Central memory CD8-positive, alpha-beta T cell (primary cell): ENCODE measurements around the gene COPS3.
"Not testable (repeated sequence)": the region's sequence is repeated elsewhere in the genome, so short reads cannot be mapped to it uniquely, and the experiment has no call there.

Experiments
- ATAC-seq: fragments of 150-1000 bp; cut with Tn5 transposase; replicated peaks from 2 replicates; pipeline ENCODE4 v1.10.0; 2022; ENCODE audit warnings: mild to moderate bottlenecking, moderate FRiP score, moderate number of reproducible peaks; ENCODE audit not compliant: poor library complexity, severe bottlenecking; ENCODE audit errors: extremely low read depth
- DNase-seq, 2 donors: peaks; one replicate each; pipeline ENCODE4 v3.0.0; 2021; ENCODE audit warnings: low spot score in 2 of 2
- H3K27ac Mint-ChIP-seq: one replicate; pipeline ENCODE4 v1.8.0; 2022; ENCODE audit warnings: low read depth, mild to moderate bottlenecking, moderate library complexity, mixed read lengths
- H3K27me3 Mint-ChIP-seq: one replicate; pipeline ENCODE4 v1.8.0; 2022; ENCODE audit warnings: mixed read lengths
- H3K36me3 Mint-ChIP-seq: one replicate; pipeline ENCODE4 v1.8.0; 2022; ENCODE audit warnings: mild to moderate bottlenecking, moderate library complexity, mixed read lengths; ENCODE audit not compliant: insufficient read depth
- H3K4me1 Mint-ChIP-seq: one replicate; pipeline ENCODE4 v1.8.0; 2022; ENCODE audit warnings: mixed read lengths
- H3K4me3 Mint-ChIP-seq: one replicate; pipeline ENCODE4 v1.8.0; 2022; ENCODE audit warnings: mild to moderate bottlenecking, moderate library complexity, mixed read lengths
- H3K9me3 Mint-ChIP-seq: one replicate; pipeline ENCODE4 v1.8.0; 2022; ENCODE audit warnings: mixed read lengths

COPS3 gene

DNA sequence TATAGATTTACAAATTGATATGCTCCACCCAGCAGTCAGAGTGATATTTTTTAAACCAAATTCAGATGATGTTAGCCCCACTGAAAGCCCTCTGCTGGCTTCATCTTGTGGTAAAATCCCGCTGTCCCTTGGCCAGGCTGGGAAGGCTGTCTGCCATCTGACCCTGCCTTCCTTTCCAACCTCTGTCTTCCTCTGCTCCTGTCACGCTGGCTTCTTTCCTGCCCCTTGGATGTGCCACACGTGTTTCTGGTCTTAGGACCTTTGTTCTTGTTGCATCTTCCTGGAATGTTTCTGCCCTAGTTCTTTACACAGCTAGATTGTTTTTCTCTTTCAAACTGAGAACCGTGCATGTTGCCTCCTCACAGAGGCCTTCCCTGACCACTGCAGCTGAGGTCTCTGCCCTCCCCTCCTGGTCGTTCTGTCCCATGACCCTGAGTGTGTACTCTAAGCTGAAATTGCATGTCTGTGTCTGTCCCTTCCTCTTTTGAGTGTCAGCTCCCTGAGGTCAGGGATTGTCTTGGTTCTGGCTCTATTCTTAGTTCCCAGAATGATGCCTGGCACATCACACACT, 33.5 kb upstream of the COPS3 start:
- ATAC-seq (no peak), DNase-seq (no peak)
- Mint-ChIP-seq H3K4me3 (no peak overlapping the region), H3K9me3 (no peaks in the 10 kb centered on the region), H3K4me1 (peaks cover 6% of the 10 kb centered on the region), H3K27ac (no peak overlapping the region), H3K36me3 (no peaks in the 10 kb centered on the region), H3K27me3 (no peaks in the 10 kb centered on the region)

GRCh38 chr17:17313350-17313991, 32.4 kb upstream of the COPS3 start:
- H3K36me3 Mint-ChIP-seq = no peaks in the 10 kb centered on the region
- peaks cover 6% of the 10 kb centered on the region for H3K4me1 Mint-ChIP-seq
- DNase-seq (peak; percentile 53 to 66), ATAC-seq (peak; percentile 90)
- no peak overlapping the region for H3K27ac Mint-ChIP-seq
- H3K9me3 Mint-ChIP-seq = no peaks in the 10 kb centered on the region
- no peak overlapping the region for H3K4me3 Mint-ChIP-seq
- H3K27me3 Mint-ChIP-seq = no peaks in the 10 kb centered on the region

GRCh38 chr17:17309356-17309755, 28.3 kb upstream of the COPS3 start:
- no peak overlapping the region for H3K27ac Mint-ChIP-seq
- H3K36me3 Mint-ChIP-seq = peaks cover 6% of the 10 kb centered on the region
- H3K4me3 Mint-ChIP-seq = no peak overlapping the region
- ATAC-seq = no peak
- no peak for DNase-seq
- no peaks in the 10 kb centered on the region for H3K9me3 Mint-ChIP-seq
- peaks cover 20% of the 10 kb centered on the region for H3K4me1 Mint-ChIP-seq
- no peaks in the 10 kb centered on the region for H3K27me3 Mint-ChIP-seq

DNA sequence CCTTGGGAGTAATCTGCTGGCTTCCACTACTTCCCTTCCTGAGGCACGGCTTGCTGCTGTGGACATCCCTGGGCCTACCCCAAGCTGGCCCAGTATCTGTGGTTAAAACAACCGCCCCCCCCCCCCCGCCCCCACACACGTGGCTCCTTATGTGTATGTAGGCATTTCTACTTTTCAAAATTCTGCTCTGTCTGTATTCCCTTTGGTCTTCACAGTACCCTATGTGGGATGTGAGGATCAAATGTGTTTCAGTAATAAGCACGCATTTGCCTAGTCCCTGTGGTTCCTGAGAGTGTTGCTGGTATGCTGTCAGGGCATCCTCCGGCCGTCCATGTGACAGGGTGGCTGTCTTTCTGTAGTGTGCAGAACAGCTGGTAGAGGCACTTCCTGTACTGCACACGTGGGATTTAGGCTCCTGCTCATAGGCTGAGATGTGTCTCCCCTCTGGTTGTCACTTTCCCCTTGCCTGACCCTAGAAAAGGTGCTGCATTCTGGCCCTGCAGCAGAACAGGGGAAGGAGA, 24.3 kb upstream of the COPS3 start:
- Mint-ChIP-seq H3K36me3 (peaks cover 7% of the 10 kb centered on the region), H3K27ac (peak overlapping the region; percentile 80), H3K27me3 (peaks cover under 1% of the 10 kb centered on the region), H3K4me1 (peaks cover 24% of the 10 kb centered on the region), H3K9me3 (no peaks in the 10 kb centered on the region), H3K4me3 (peak overlapping the region; percentile 77)
- DNase-seq (no peak), ATAC-seq (peak; percentile 74)

DNA sequence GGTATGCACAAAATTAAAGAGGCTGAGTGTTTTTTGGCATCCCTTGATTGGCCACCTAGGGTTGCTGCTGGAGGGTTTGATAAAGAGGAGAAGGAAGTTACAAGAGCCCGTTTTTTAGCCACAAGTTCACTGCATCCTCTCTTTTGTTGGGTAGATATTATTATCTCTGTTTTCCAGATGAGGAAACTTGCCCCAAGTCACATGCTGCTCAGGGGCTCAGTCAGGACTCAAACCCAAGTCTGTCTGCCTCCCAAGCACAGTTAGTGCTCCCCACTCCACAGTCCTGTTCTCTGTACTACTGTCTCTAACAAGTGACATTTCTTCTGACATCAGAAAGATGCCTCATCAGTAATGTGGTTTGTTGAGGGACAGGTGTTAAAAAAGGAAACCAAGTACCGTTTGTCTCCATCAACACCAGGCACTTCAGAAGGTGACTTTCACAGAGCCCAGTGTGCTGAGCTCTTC, 23.5 kb upstream of the COPS3 start:
- H3K27me3 Mint-ChIP-seq = peaks cover 7% of the 10 kb centered on the region
- peak overlapping the region; percentile 80 for H3K27ac Mint-ChIP-seq
- ATAC-seq (peak; percentile 83), DNase-seq (peak in 1 of 2 donors; percentile 35)
- H3K9me3 Mint-ChIP-seq = no peaks in the 10 kb centered on the region
- peak overlapping the region; percentile 77 for H3K4me3 Mint-ChIP-seq
- peaks cover 24% of the 10 kb centered on the region for H3K4me1 Mint-ChIP-seq
- peaks cover 7% of the 10 kb centered on the region for H3K36me3 Mint-ChIP-seq

GRCh38 chr17:17303847-17304490, 22.9 kb upstream of the COPS3 start:
- DNase-seq (no peak), ATAC-seq (no peak)
- H3K27ac Mint-ChIP-seq = peak overlapping the region; percentile 80
- H3K9me3 Mint-ChIP-seq = no peaks in the 10 kb centered on the region
- H3K27me3 Mint-ChIP-seq = peaks cover 7% of the 10 kb centered on the region
- H3K4me3 Mint-ChIP-seq = peak overlapping the region; percentile 77
- H3K4me1 Mint-ChIP-seq = peaks cover 24% of the 10 kb centered on the region
- peaks cover 7% of the 10 kb centered on the region for H3K36me3 Mint-ChIP-seq

GRCh38 chr17:17303010-17303846, 22.2 kb upstream of the COPS3 start, which contains the start of gene NT5M:
NT5M (plus strand) TSS chr17:17303373; CDS start chr17:17303551, 178 bp downstream.
- Mint-ChIP-seq H3K4me3 (peak within 1 kb of the TSS; percentile 77), H3K4me1 (peaks cover 24% of the 10 kb centered on the region), H3K9me3 (no peaks in the 10 kb centered on the region), H3K36me3 (peaks cover 7% of the 10 kb centered on the region), H3K27ac (peak within 1 kb of the TSS; percentile 80), H3K27me3 (peaks cover 7% of the 10 kb centered on the region)
- DNase-seq = no peak
- ATAC-seq = peak; percentile 30

DNA sequence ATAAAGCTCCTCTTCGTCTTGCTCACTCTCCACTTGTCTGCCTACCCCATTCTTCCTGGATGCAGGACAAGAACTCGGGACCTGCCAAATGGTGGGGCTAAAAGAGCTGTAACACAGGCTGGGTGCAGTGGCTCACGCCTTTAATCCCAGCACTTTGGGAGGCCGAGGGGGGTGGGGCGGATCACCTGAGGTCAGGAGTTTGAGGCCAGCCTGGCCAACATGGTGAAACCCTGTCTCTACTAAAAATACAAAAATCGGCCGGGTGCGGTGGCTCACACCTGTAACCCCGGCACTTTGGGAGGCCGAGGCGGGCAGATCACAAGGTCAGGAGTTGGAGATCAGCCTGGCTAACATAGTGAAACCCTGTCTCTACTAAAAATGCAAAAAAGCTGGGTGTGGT, 20.6 kb upstream of the COPS3 start:
- not testable (repeated sequence) for DNase-seq, H3K9me3 Mint-ChIP-seq, H3K27me3 Mint-ChIP-seq, H3K36me3 Mint-ChIP-seq, ATAC-seq
- H3K4me3 Mint-ChIP-seq = peak overlapping the region; percentile 77
- H3K4me1 Mint-ChIP-seq = peaks cover 24% of the 10 kb centered on the region
- H3K27ac Mint-ChIP-seq = peak overlapping the region; percentile 62

GRCh38 chr17:17300624-17301568, 19.9 kb upstream of the COPS3 start:
- Mint-ChIP-seq H3K27ac (no peak overlapping the region), H3K4me1 (peaks cover 24% of the 10 kb centered on the region), H3K27me3 (peaks cover 7% of the 10 kb centered on the region), H3K36me3 (peaks cover 7% of the 10 kb centered on the region), H3K9me3 (no peaks in the 10 kb centered on the region), H3K4me3 (no peak overlapping the region)
- ATAC-seq (no peak), DNase-seq (no peak)

GRCh38 chr17:17298108-17298507, 17.1 kb upstream of the COPS3 start:
- Mint-ChIP-seq H3K4me1 (peaks cover 5% of the 10 kb centered on the region), H3K27ac (no peak overlapping the region), H3K4me3 (no peak overlapping the region), H3K36me3 (peaks cover 1% of the 10 kb centered on the region), H3K27me3 (peaks cover 7% of the 10 kb centered on the region), H3K9me3 (no peaks in the 10 kb centered on the region)
- no peak for DNase-seq
- ATAC-seq = no peak

- no peaks in the 10 kb centered on the region for H3K9me3 Mint-ChIP-seq
- no peaks in the 10 kb centered on the region for H3K4me1 Mint-ChIP-seq
- ATAC-seq (no peak), DNase-seq (no peak)
- H3K4me3 Mint-ChIP-seq = no peak overlapping the region
- H3K36me3 Mint-ChIP-seq = peaks cover 1% of the 10 kb centered on the region
- peaks cover 7% of the 10 kb centered on the region for H3K27me3 Mint-ChIP-seq
- H3K27ac Mint-ChIP-seq = no peak overlapping the region
These were observed 16.2 kb upstream of the COPS3 start for GRCh38 chr17:17297217-17297616.
